HEK293T (cell line): Measurements from ENCODE around the gene BRD2.

Experiments
- BHLHE40 ChIP-seq: fragments of 450-650 bp; IDR thresholded peaks from 2 replicates; pipeline ENCODE4 v1.6.1; 2016; ENCODE audit warnings: mild to moderate bottlenecking, moderate library complexity, borderline replicate concordance
- ELF4 ChIP-seq: fragments of 450-650 bp; IDR thresholded peaks from 2 replicates; pipeline ENCODE4 v1.6.1; 2017; ENCODE audit warnings: antibody characterized with exemption
- FOXK2 ChIP-seq: fragments of 450-650 bp; IDR thresholded peaks from 2 replicates; pipeline ENCODE4 v1.6.1; 2016; ENCODE audit warnings: mild to moderate bottlenecking
- FOXM1 ChIP-seq: fragments of 450-650 bp; IDR thresholded peaks from 2 replicates; pipeline ENCODE4 v1.6.1; 2017; ENCODE audit warnings: mild to moderate bottlenecking, borderline replicate concordance
- NFRKB ChIP-seq: fragments of 450-650 bp; IDR thresholded peaks from 2 replicates; pipeline ENCODE4 v1.6.1; 2016; ENCODE audit warnings: mild to moderate bottlenecking, moderate library complexity
- TARDBP ChIP-seq: fragments of 450-650 bp; IDR thresholded peaks from 2 replicates; pipeline ENCODE4 v1.6.1; 2016

- no peak for TF ChIP-seq TARDBP
- TF ChIP-seq FOXM1 = no peak
- no peak for TF ChIP-seq FOXK2
- no peak for TF ChIP-seq ELF4
- no peak for TF ChIP-seq BHLHE40
- TF ChIP-seq NFRKB = no peak
Observed at GRCh38 chr6:32945953-32946352, 22.4 kb upstream of the BRD2 start.
